ENCODE measurements around the gene SIAH2.

The SIAH2 gene

DNA sequence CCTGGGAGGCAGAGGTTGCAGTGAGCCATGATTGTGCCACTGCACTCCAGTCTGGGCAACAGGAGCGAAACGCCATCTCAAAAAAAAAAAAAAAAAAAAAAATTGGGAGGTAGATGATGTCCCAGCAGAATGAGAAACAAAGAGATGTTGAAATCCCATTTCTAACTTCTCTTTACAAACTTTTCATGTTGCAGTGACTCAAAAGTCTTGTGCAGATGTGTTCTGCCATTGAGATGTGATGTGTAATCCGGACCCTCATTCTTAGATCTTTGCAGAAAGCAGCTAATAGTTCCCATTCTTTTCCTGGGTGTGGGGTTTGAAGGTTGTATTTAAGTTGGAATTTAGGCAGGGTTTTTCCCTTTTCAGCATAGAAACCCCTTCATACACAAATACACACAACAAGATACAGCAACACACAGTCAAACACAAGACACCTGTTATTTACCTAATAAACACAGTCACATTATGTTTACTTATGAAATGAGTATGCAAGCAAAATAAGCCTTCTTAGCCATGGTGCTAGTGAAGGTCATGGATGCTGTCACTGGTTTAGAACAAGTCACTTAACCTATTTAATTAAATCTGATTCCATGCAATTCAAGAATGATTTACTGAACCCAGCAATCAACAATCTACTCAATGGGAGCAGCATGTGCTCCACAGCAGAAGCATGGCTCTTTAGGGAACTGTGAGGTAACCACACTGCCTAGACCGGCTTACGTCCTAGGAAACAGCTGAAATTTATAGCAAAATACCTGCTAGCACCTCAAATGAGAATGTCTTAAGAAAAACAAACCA is 14.9 kb downstream of the SIAH2 start:
- TF ChIP-seq GATA3 (IDR thresholded peaks at IDR 0.05; ENCODE audit: low read depth, low read length) (no peak), GATA2 (IDR thresholded peaks at IDR 0.05; ENCODE audit: low read depth, low read length) (no peak)

DNA sequence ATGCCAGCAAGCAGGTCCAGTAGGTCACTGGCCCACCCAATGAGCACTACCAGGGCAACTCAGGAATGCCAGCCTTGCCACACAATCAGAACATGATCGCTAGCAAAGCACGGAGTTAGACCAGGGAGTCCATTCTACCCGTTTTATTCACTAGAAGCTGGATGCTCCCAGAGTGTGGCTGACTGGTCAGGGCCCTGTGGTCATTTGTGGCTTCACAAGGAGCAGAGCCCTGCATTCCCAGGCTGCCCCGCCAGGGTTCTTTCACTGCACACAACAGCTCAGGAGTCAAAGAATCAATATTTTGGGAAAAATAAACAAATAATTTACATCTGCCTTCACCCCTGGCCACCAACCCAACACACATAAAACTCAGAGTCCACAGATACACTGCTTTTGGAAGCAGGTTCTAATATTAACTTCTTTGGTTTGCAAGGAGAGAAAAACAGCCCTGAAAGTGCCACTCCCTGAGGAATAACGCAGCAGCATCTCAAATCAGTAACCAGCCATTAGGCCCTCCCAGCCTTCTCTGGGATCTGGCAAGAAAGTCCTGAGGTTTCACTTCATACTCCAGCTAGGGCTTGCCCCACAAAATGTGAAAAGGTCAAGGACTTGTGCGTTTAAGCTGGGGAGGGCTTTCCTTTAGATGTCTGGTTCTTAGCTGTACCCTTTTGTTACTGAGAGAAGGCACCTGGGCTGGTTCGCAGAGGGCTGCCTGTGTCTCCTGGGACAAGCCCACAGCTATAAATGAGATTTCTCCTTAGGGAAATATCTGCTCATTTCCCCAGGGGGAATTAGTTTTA is 16.0 kb downstream of the SIAH2 start:
- no peak for TF ChIP-seq GATA3 (IDR thresholded peaks at IDR 0.05; ENCODE audit: low read depth, low read length)
- no peak for TF ChIP-seq GATA2 (IDR thresholded peaks at IDR 0.05; ENCODE audit: low read depth, low read length)

DNA sequence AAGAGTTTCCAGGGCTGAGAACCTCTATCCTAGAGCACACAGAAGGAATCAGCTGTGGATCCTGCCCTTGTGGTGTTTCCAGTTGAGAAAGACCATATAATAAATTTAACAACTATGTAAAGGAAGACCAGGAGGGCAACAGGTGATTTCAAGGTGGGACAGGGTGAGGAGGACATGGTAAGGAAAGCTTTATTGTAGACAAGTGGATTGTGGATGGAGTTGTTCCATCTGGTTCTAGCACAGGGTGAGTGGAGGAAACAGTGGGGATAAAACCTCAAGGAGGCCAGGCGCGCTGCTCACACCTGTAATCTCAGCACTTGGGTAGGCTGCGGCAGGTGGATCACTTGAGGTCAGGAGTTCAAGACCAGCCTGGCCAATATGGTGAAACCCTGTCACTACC is 17.1 kb downstream of the SIAH2 start:
- TF ChIP-seq GATA2 (IDR thresholded peaks at IDR 0.05; ENCODE audit: low read depth, low read length) (no peak), GATA3 (IDR thresholded peaks at IDR 0.05; ENCODE audit: low read depth, low read length) (no peak)

DNA sequence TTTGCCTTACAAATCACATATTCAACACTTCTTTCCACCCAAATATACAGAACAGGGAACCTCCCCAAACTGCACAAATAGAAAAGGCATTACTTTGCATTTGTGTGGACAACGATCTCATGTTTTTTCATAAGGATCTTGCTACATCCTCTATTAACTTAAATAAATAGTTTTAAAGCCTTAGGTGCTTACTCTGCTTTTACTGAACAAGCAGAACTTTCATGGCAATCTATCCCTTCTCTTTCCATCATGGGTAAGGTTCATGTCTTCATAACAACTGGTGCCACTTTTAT is 18.1 kb downstream of the SIAH2 start:
- no peak for TF ChIP-seq GATA2 (IDR thresholded peaks at IDR 0.05; ENCODE audit: low read depth, low read length)
- TF ChIP-seq GATA3 (IDR thresholded peaks at IDR 0.05; ENCODE audit: low read depth, low read length): no peak

DNA sequence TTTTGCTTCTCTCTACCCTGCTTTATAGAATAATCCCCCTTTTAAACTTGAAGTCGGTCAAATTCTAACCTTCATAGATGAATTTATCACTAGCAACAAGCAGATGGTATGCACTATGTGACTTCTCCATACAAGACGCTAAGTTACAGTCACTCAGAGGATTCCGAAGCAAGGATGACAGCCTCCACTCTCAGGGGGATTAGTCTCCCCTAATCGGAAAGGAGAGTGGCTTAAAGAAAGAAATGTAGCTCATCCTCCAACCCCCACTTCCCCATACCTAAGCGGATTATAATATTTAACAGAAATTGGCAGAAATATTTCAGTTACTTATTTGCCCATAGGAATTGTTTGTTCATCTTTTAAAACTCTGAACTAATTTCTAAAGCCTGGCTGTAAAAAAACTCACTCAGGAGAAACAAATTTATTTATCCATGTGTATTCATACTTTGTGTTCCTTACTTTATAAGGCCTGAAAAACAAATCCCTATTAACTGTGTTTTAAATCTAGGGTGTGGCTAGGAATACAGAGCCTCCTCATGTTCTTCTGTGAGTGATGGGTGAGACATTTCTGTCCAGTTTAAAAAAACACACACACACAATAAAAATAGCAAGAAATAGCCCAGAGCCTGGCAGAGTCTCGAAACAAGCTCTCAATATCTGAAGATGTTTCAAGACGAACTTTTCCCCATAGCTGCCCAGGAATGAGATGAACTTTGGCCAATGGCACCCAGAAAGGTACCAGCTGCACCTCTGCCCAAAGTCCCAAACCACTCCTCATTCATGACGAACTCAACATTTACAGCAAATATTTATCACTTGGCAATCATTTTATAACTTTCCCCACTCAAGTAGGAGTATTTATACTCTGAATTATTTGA is 18.7 kb downstream of the SIAH2 start:
- no peak for TF ChIP-seq GATA3 (IDR thresholded peaks at IDR 0.05; ENCODE audit: low read depth, low read length)

DNA sequence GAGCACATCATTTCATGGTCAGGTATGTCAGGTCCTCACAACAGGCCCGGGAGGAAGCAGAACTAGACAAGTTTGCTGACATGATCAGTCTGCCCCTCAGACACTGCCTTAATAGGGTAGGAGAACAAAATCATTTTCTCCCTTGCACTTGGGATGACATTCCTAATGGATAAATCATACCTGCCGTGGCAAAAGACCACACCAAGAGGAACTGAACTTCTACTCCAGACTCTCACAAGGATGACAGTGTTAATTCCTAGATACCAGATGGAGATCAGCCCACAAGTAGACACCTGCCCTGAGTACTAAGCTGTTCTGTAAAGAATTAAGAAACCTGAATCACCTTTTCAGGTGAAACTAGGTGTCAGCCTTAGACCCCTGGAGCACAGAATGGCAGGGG is 19.5 kb downstream of the SIAH2 start:
- no peak for TF ChIP-seq GATA2 (IDR thresholded peaks at IDR 0.05; ENCODE audit: low read depth, low read length)

DNA sequence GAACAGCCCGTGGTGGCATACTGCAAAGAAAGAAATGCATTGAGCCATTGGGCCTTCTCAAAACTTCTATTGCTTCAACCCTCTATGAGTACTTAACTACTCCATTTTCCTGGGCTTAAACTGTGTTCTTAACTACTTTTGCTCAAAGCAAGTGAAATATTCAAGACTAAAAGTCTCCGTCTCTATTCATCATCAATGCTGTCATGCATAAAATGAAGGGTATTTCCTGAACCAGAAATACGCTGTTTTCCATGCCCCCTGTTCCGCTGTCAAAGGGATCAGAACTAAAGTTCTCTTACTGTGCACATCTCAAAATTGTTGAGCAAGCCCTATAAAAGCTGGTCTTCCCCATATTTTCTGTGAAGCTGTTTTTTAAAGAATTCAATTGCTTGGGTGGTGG is 20.3 kb downstream of the SIAH2 start:
- no peak for TF ChIP-seq GATA3 (IDR thresholded peaks at IDR 0.05; ENCODE audit: low read depth, low read length)
- no peak for TF ChIP-seq GATA2 (IDR thresholded peaks at IDR 0.05; ENCODE audit: low read depth, low read length)

DNA sequence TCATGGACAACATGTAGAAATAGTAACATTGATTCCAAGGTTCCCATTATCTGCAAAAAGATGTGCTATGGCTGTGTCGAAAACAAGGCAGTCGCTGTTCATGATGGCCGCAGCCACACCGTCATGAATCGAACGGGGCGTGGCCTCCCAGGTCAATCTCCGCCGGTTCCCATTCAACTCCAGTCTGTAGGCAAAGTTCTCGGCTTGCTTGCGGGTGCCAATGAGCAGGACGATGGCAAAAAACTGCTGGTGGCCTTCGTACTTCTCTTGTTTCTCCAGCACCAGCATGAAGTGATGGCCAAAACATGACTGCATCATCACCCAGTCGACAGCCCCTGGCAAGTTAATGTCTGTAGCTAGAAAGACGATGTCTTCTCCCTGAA is 20.8 kb downstream of the SIAH2 start:
- no peak for TF ChIP-seq GATA2 (IDR thresholded peaks at IDR 0.05; ENCODE audit: low read depth, low read length)
- TF ChIP-seq GATA3 (IDR thresholded peaks at IDR 0.05; ENCODE audit: low read depth, low read length): no peak

DNA sequence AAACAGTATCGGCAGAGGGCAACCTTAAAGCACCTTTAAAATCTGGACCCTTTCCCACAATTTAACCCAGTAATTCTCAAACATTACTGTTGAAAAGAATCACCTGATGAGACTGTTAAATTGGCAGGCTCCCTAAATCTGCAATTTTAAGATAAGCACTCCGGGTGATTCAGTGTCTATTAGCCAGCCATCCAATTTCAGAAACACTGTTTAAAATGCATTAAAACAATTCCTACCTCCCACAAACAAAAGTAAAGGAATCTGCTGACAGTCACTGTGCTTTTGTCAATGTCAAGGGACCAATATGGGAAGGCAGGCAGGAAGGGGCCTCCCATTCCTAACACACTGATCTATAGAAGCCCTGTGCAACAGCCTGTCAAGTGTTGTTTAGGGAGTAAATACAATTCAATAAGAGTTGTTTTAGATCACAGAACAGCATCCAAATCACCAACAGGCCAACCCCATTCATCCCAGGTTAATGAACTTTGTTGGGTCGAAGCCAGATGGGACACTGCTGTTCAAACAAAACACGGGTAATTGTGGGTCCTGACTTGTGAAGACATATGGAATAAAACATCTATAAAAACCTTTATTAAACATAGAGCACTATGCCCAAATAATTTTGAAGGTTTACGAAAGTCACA is 21.4 kb downstream of the SIAH2 start:
- TF ChIP-seq GATA3 (IDR thresholded peaks at IDR 0.05; ENCODE audit: low read depth, low read length): no peak

DNA sequence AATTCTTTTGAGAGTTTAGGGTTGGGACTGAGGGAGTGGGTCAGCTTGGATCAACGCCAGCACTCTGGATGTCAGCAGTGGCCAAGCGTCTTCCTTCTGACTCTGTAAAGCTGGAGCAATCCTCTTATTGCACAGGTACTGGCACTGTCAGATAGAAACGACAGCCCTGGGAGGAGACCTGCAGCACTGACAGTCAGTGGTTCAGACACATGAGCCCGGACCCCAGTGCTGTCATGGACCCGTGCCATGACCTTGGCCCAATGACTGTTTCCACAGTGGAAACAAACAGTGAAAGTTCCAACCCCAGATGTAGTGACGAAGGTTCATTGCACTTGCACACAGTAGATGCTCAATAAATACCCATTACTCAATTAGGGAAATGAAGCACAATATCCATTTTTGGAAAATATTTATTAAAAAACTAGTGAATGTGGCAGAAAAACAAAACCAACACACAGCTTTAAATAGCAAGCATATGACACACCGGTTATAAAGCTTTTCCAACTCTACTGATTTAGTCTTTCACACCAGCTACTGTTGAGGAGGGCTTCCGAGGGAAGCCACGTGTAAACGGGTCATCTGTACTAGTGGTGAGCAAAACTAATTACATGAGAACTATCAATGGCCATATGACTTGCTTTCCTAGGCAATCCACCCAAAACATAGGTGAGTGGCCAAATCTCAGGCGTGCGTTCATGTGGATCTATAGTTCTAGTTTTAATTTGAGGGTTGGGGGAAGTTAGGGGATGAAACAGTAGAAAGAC is 22.1 kb downstream of the SIAH2 start:
- TF ChIP-seq GATA3 (IDR thresholded peaks at IDR 0.05; ENCODE audit: low read depth, low read length): no peak
- TF ChIP-seq GATA2 (IDR thresholded peaks at IDR 0.05; ENCODE audit: low read depth, low read length): no peak

DNA sequence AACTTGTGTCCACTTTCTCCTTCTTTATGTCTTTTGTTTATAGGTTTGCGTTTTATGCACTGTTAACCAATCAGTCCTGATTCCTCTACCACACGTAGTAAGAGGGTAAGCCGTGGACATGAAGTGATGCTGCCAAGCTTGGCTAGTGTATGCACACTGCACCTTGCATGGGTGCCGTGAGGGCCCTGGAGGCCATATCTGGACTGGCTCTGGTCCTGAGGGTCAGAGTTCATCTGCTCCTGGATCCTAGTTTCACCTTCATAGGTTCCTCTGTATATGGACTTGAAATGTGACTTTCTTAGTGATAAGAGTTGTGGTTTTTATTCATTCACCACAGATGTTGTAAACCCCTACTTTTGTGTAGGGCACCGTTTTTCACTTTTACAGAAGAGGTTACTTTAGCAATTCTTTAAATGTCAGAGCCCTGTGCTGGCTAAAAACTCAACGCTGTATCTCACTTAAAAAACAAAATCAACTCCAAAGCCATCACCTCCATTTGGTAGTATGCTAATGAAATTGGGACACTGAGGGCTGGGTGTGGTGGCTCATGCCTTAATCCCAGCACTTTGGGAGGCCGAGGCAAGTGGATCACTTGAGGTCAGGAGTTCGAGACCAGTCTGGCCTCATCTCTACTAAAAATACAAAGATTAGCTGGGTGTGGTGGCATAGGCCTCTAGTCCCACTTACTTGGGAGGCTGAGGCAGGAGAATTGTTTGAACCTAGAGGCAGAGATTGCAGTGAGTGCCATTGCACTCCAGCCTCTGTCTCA is 22.9 kb downstream of the SIAH2 start:
- TF ChIP-seq GATA3 (IDR thresholded peaks at IDR 0.05; ENCODE audit: low read depth, low read length) (no peak), GATA2 (IDR thresholded peaks at IDR 0.05; ENCODE audit: low read depth, low read length) (no peak)

DNA sequence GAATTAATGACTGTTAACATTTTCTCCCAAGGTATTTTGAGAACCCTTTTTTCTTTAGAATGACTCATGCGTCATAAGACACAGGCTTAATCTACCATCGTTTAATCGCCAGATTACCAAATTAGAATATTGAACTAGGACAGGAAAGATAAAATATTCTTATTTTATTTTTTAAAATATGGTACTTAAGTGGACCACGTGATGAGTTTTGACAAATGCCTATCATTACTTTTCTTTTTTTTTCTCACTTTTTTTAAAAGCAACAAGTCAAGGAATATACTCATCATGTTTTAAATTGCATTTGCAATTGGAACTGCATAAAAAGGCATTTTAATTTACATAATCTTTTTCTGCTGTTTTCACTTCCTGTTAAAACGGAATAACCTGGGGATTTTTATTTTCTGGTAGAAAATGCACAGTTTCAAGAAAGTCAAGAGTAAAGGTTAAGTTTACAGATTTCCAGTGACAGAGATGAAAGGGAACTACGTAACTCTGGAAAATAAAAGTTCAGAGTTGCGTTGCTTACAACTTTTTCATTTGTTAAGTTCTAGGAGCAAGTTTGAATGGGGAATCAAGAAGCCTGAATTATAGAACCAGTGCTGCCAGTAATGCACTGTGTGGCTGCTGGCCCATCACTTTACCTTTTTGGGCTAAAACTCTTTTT is 23.6 kb downstream of the SIAH2 start:
- no peak for TF ChIP-seq GATA3 (IDR thresholded peaks at IDR 0.05; ENCODE audit: low read depth, low read length)
- no peak for TF ChIP-seq GATA2 (IDR thresholded peaks at IDR 0.05; ENCODE audit: low read depth, low read length)

All from SH-SY5Y (cell line).